ENCODE data around the gene ADAMTSL3.

Gene ADAMTSL3

DNA sequence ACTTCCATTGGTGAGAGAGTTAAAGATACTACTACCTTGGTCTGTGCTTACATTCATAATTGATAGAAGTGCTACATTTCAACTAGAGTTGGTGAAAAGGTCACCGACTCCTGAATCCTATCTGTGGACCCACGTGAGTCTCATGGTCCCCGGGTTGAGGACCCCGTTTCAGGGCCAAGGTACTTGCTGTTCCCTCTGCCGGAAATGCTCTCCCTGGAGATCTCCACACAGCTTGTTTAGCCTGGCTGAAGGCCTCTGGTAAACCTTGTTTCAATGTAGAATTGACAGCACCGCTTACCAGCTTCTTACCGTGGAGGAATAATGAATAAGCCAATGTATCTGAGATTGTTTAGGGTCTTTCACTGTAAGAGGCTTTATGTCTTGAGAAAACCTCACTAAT, 355.7 kb downstream of the ADAMTSL3 start:
- no peak overlapping the region for H3K27ac ChIP-seq
- TF ChIP-seq, protein P1, sequence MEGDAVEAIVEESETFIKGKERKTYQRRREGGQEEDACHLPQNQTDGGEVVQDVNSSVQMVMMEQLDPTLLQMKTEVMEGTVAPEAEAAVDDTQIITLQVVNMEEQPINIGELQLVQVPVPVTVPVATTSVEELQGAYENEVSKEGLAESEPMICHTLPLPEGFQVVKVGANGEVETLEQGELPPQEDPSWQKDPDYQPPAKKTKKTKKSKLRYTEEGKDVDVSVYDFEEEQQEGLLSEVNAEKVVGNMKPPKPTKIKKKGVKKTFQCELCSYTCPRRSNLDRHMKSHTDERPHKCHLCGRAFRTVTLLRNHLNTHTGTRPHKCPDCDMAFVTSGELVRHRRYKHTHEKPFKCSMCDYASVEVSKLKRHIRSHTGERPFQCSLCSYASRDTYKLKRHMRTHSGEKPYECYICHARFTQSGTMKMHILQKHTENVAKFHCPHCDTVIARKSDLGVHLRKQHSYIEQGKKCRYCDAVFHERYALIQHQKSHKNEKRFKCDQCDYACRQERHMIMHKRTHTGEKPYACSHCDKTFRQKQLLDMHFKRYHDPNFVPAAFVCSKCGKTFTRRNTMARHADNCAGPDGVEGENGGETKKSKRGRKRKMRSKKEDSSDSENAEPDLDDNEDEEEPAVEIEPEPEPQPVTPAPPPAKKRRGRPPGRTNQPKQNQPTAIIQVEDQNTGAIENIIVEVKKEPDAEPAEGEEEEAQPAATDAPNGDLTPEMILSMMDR (conservative IDR thresholded peaks at IDR 0.05) = no peak

DNA sequence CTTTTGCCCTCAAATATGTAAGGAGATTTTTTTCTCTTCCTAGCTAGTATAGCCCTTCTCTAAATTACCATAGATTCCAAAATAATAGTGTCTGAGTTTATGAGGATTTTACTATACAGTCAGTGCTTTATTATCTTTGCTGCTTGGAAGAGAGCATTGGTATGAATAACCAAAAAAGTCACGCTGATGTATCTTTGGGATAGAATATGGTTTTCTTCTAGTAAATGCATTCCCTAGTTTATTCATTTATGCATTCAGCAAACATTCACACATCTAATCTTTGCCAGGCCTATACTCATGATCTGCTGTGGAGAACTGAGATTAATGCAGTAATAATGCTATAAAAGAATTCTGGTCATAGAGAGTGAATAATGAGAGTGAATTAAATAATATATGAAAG, 356.3 kb downstream of the ADAMTSL3 start:
- H3K27ac ChIP-seq = no peak overlapping the region
- TF ChIP-seq, protein P1 (conservative IDR thresholded peaks at IDR 0.05) = no peak

DNA sequence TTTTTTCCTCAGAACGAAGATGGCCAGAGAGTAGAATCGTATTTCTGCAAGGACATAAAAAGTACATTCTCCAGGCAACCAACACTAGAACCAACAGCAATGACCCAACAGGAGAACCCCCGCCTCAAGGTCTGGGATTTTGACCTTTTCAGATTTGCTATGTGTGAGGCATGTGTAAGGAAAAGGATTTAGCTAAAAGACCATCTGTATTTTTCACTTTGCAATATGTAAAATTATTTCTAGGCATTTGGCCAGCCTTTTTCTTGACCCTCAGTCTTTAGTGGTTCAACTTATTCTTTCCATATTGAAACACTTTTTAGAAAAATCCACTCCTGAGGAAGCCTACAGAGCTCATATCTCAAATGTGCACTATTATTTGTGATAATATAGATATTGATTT, 362.4 kb downstream of the ADAMTSL3 start:
- H3K27ac ChIP-seq = no peak overlapping the region
- TF ChIP-seq, protein P1 (conservative IDR thresholded peaks at IDR 0.05) = no peak

DNA sequence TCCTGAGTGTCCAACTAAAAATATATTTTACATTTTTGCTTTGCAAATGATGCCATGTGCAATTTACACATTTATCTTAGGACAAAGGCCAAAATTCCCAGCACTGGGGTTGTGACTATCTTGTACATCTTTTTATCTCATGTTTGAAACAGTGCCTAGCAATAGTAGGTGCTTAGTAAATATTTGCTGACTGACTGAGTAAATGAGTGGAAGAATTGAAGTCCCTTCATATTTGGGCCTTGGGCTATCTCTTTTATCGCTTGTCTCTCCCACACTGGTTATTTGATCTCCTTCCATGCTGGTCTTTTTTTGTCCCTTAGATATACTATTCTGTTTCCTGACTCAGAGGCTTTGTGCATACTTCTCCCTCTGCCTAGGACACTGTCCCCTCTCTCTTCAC, 368.6 kb downstream of the ADAMTSL3 start:
- H3K27ac ChIP-seq = peak overlapping the region; percentile 27; the same call in 1 of the 2 replicates
- TF ChIP-seq, protein P1 (conservative IDR thresholded peaks at IDR 0.05) = no peak

DNA sequence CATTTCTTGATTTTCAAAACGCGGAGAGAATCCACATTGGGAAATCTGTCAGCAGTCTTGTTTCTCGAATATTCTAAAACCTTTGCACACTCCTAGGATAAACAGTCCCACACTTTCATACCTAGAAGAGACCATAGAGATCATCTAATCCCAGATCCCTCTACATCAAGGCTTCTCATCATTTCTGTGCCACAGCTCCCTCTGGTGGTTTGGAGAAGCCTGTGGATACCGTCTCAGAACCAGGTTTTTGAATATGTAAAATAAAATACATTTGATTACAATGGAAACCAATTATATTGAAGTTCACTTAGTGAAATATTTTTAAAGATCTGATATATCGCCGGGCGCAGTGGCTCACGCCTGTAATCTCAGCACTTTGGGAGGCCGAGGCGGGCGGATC, 369.7 kb downstream of the ADAMTSL3 start:
- no peak overlapping the region; the same call in 1 of the 2 replicates for H3K27ac ChIP-seq
- TF ChIP-seq, protein P1 (conservative IDR thresholded peaks at IDR 0.05) = peak; percentile 73

DNA sequence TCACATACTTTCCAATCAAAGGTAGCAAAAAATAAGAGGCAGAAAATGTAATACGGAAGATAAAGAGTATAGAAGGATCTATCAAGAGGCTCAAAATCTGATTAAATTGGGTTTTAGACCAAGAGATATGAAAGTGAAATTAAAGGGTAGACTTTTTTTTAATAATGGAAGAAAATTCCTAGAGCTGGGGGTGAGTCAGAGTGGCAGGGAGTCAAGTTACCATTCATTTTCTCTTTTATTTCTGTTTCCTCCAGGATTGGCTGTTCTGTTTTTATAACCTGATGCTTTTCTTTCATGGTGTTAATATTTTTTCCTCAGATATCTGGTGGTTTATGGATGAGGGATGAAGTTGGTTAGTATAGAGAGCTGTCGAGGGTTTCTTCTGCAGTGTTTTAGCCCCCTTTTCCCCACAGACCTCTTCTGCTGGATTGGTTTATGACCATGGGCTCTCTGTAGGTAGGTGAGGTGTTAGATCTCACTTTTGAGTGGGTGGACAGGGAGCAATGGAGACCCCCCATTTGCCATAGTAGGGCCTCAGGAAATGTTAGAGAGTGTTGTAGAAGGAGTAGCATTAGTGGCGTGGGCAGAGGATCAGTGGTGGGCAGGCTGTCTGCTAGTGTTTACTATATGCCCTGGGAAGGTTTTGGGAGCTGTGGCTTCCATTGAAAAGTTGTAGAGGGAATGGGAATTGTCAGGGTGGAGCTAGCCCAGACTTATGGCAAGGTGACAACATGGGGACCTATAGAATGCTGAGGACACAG, 380.1 kb downstream of the ADAMTSL3 start:
- peak overlapping the region; percentile 46; the same call in 1 of the 2 replicates for H3K27ac ChIP-seq
- TF ChIP-seq, protein P1 (conservative IDR thresholded peaks at IDR 0.05) = no peak

DNA sequence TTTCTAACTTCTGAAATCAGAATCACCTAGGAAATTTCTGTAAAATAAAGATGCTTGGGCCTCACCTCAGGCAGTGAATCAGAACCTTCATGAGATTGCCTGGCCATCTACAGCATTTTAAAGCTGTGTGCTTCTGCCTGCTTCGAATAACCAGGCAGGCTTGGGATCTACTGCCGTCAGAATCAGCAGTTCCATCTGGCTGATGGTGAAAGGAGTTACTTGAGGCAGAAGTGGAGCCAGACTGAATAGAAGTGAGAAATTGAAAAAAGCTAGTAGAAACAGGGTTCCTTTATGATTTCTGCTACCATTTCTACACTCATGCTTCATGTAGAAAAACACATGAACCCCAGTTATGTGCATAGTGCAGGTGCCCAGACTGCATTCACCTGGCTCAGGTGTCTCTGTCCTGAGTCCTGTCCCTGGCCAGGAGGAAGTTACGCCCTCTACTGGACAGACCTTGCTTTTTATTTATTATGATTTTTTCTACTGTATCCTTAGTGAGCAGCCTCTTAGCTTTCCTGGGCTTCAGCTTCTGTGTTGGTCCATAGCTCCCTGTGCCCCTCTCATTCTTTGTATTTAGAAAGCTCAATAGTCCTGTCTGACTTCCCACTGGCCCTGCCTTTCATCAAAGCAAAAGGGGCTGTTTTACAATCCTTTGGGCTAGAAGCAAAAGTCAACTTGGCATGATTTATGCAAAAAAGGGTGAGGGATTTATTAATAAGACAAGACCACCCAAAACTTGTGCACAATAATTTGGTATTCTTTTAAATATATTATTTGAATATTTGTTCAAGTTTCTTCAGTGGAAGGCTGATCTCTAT, 380.9 kb downstream of the ADAMTSL3 start:
- TF ChIP-seq, protein P1 (conservative IDR thresholded peaks at IDR 0.05) = peak; percentile 67; the same call in 1 of the 2 replicates
- peak overlapping the region; percentile 46; the same call in 1 of the 2 replicates for H3K27ac ChIP-seq
